ENCODE measurements around the gene DAAM2. TPM values are rescaled to one million over a fixed set of nuclear protein-coding genes. Genes with fewer than 3 reads are reported as not detected.

The DAAM2 gene
- total RNA-seq, 1 donor from 2014 or later = 22.1 TPM

GRCh38 chr6:39851331-39851730 is 59.2 kb downstream of the DAAM2 start:
- intact Hi-C loops (cut with DNase I) = loop anchor here (10.0 kb wide), 1 partner anchor 47 kb away; no protein-coding TSS in a partner anchor

DNA sequence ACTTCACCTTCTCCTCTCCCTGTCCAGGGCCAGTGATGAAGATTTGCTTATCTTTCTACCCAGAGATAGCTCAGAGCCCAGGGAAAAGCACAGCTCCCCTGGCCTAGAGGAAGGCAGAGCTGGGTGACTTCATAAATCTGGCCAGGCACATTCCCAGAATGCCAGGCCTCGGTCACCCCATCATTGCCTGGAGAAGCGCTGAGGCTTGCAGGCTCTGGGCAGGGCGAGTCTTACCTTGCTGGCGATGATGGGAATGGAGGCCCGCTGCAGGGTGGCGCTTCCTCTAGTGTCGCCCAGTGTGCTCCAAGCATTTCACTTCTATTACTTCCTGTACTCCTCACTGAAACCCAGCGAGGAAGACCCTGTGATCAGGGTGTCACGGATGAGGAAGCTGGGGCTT is 60.1 kb downstream of the DAAM2 start:
- H3K9me3 ChIP-seq = no peaks in the 10 kb centered on the region
- intact Hi-C loops (cut with DNase I) = loop anchor here (10.0 kb wide), 1 partner anchor 48 kb away; no protein-coding TSS in a partner anchor
- no peak overlapping the region for H3K27ac ChIP-seq
- H3K27me3 ChIP-seq = no peaks in the 10 kb centered on the region
- H3K36me3 ChIP-seq = peaks cover 0 to 7% of the 10 kb centered on the region in 2 donors
- no peak for TF ChIP-seq POLR2AphosphoS5 (IDR thresholded peaks at IDR 0.05; ENCODE audit: insufficient read depth in 1 of 2, low read depth in 1 of 2)
- TF ChIP-seq POLR2A (IDR thresholded peaks at IDR 0.05) = no peak
- no peak for TF ChIP-seq CTCF (IDR thresholded peaks at IDR 0.05)
- DNase-seq (ENCODE audit: extremely low spot score in 2 of 2) = no peak
- peaks cover 25% of the 10 kb centered on the region for H3K4me1 ChIP-seq
- H3K4me3 ChIP-seq = no peak overlapping the region

More at GRCh38 chr6:39851331-39851730, 59.2 kb downstream of the DAAM2 start:
- no peak overlapping the region for H3K27ac ChIP-seq
- peaks cover 0 to under 1% of the 10 kb centered on the region in 2 donors for H3K36me3 ChIP-seq
- H3K4me1 ChIP-seq = peaks cover 30% of the 10 kb centered on the region
- no peak for DNase-seq (ENCODE audit: extremely low spot score in 2 of 2)
- no peak overlapping the region for H3K4me3 ChIP-seq
- H3K27me3 ChIP-seq = no peaks in the 10 kb centered on the region
- TF ChIP-seq POLR2A (IDR thresholded peaks at IDR 0.05) = no peak
- no peak for TF ChIP-seq POLR2AphosphoS5 (IDR thresholded peaks at IDR 0.05; ENCODE audit: insufficient read depth in 1 of 2, low read depth in 1 of 2)
- TF ChIP-seq CTCF (IDR thresholded peaks at IDR 0.05) = no peak
- no peaks in the 10 kb centered on the region for H3K9me3 ChIP-seq

DNA sequence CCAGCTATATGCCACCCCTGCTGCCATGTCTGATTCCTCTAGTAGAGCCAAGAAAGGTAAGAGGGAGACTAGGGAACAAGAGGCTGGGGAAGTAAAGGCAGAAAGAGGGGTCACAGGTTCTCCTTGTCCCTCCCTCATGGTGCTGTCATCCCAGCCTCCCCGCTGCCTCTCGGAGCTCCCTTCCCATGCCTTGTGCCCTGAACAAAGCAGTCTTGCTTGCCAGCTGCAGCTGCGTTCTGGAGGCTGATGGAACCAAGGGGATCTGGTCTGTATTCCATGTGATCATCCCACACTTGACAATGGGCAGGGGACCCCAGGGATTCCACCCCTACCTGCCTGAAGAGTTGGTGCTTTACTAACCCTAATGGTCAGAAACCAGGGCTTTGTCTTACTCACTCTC is 61.4 kb downstream of the DAAM2 start:
- Histone ChIP-seq H3K27ac (no peak overlapping the region), H3K4me3 (no peak overlapping the region), H3K27me3 (no peaks in the 10 kb centered on the region), H3K36me3 (peaks cover 0 to 7% of the 10 kb centered on the region in 2 donors), H3K4me1 (peaks cover 24% of the 10 kb centered on the region), H3K9me3 (no peaks in the 10 kb centered on the region)
- intact Hi-C loops (cut with DNase I) = loop anchor here (10.0 kb wide), 1 partner anchor 49 kb away; no protein-coding TSS in a partner anchor
- no peak for DNase-seq (ENCODE audit: extremely low spot score in 2 of 2)
- no peak for TF ChIP-seq CTCF (IDR thresholded peaks at IDR 0.05)
- TF ChIP-seq POLR2AphosphoS5 (IDR thresholded peaks at IDR 0.05; ENCODE audit: insufficient read depth in 1 of 2, low read depth in 1 of 2) = no peak
- no peak for TF ChIP-seq POLR2A (IDR thresholded peaks at IDR 0.05)

DNA sequence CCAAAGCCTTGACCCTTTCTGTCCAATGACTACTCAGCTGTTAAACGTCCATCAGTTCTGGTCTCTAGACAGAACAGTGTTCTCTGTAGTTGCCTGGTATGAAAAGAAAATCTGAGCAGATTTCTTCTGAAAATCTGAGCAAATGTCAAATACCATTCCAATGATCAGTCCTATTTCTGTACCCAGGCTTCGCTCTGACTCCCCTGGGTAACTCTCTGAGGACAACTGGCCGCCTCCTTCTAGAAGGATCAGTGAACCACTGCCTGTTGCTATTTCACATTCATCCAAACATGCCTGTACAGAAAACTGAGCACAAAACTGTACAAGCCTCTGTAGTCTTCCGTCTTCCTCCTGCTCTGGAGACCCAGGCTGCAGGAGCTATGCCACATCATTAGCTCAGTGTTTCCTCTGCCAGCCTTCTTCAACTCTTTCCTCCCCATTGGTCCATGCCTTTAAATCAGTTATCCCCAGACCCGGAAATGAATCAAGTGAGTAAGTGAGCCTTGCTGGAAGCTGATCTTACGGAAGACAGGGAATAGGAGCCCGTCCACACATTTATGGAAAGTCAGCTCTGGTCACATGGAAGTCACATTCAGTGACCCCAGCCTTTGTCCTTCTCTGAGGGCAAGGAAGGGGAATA is 63.3 kb downstream of the DAAM2 start:
- peaks cover 22% of the 10 kb centered on the region for H3K4me1 ChIP-seq
- H3K27ac ChIP-seq = peak overlapping the region; percentile 42
- H3K9me3 ChIP-seq = no peaks in the 10 kb centered on the region
- DNase-seq (ENCODE audit: extremely low spot score in 2 of 2) = no peak
- intact Hi-C loops (cut with DNase I) = loop anchor here (10.0 kb wide), 1 partner anchor 51 kb away; no protein-coding TSS in a partner anchor
- no peak overlapping the region for H3K4me3 ChIP-seq
- peaks cover 0 to 7% of the 10 kb centered on the region in 2 donors for H3K36me3 ChIP-seq
- no peak for TF ChIP-seq POLR2A (IDR thresholded peaks at IDR 0.05)
- TF ChIP-seq POLR2AphosphoS5 (IDR thresholded peaks at IDR 0.05; ENCODE audit: insufficient read depth in 1 of 2, low read depth in 1 of 2) = no peak
- no peak for TF ChIP-seq CTCF (IDR thresholded peaks at IDR 0.05)
- H3K27me3 ChIP-seq = no peaks in the 10 kb centered on the region

DNA sequence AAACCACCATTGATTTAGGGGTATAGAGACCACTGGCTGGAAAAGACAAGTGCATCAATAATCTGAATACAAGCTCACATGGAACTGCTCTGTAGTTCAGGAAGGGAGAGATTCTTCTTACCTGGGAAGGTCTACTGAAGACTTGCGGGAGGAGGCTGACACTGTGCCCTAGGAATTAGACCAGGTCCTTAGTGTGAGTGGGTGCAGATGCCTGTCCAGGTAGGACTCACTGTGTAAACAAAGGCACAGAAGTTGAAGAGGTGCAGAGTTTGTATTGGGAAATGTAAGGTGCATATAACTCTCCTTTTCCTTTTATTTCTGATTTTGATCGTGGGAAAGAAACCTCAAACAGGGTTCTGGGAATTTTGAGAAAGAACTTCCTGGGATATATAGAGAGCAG is 66.8 kb downstream of the DAAM2 start:
- Histone ChIP-seq H3K27ac (no peak overlapping the region), H3K4me3 (no peak overlapping the region), H3K36me3 (peaks cover 0 to 15% of the 10 kb centered on the region in 2 donors), H3K4me1 (peaks cover 9% of the 10 kb centered on the region), H3K9me3 (no peaks in the 10 kb centered on the region), H3K27me3 (no peaks in the 10 kb centered on the region)
- intact Hi-C loops (cut with DNase I) = loop anchor here (10.0 kb wide), 1 partner anchor 54 kb away; no protein-coding TSS in a partner anchor
- TF ChIP-seq POLR2AphosphoS5 (IDR thresholded peaks at IDR 0.05; ENCODE audit: insufficient read depth in 1 of 2, low read depth in 1 of 2) (no peak), POLR2A (IDR thresholded peaks at IDR 0.05) (no peak), CTCF (IDR thresholded peaks at IDR 0.05) (no peak)
- DNase-seq (ENCODE audit: extremely low spot score in 2 of 2) = no peak

Data from vagina (tissue), 2 donors.